ENCODE measurements around the gene ATN1. TPM values are rescaled to one million over a fixed set of nuclear protein-coding genes. Genes with fewer than 3 reads are reported as not detected.

ATN1 gene
- total RNA-seq, 4 donors from 2014 or later, result 41.3 to 136 (median 71.6) TPM

GRCh38 chr12:6890789-6891645, 36.7 kb upstream of the ATN1 start:
- no peak for TF ChIP-seq CTCF (IDR thresholded peaks at IDR 0.05; ENCODE audit: low read depth)

DNA sequence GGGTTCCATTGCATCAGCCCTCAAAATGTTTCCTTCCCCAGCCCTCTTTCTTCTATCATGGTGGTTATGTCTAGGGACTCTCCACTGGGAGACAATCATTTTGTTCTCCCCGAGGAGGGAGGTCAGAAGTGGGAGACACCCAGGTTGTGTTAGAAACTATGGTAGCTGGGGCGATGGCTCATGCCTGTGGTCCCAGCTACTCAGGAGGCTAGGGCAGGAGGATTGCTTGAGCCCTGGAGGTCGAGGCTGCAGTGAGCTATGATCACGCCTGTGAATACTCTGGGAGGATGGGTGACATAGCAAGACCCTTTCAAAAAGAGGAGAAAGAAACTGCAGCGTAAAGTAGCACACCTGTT, 36.1 kb upstream of the ATN1 start:
- no peak for TF ChIP-seq CTCF (IDR thresholded peaks at IDR 0.05; ENCODE audit: low read depth)

DNA sequence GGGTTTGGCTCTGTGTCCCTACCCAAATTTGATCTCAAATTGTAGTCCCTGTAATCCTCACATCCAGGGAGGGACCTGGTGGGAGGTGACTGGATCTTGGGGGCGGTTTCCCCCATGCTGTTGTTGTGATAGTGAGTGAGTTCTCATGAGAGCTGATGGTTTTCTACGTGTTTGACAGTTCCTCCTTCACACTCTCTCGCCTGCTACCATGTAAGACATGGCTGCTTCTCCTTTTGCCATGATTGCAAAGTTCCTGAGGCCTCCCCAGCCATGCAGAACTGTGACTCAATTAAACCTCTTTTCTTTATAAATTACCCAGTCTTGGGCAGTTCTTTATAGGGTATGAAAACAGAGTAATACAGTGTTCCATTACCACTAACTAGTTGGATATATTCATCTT, 33.4 kb upstream of the ATN1 start:
- TF ChIP-seq CTCF (IDR thresholded peaks at IDR 0.05; ENCODE audit: low read depth), result no peak

- TF ChIP-seq CTCF (IDR thresholded peaks at IDR 0.05; ENCODE audit: low read depth), result no peak
Measured at GRCh38 chr12:6896846-6897435, 30.8 kb upstream of the ATN1 start.

DNA sequence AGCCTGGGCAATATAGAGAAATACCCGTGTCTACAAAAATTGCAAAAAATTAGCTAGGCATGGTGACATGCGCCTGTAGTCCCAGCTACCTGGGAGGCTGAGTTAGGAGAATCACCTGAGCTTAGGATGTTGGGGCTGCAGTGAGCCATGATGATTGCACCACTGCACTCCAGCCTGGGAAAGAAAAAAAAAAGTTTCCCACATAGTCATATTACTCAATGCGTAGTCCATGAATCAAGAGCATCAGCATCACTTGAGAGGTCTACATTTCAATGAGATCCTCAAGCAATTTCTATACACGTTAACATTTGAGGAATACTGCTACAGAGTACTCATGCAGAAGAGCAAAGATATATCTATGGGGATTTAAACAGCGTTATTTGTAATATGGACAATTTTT, 28.3 kb upstream of the ATN1 start:
- no peak for TF ChIP-seq CTCF (IDR thresholded peaks at IDR 0.05; ENCODE audit: low read depth)

- no peak for TF ChIP-seq CTCF (IDR thresholded peaks at IDR 0.05; ENCODE audit: low read depth)
Measured at GRCh38 chr12:6899837-6900519, 27.8 kb upstream of the ATN1 start.

- no peak for TF ChIP-seq CTCF (IDR thresholded peaks at IDR 0.05; ENCODE audit: low read depth)
Measured at GRCh38 chr12:6902448-6902847, 25.3 kb upstream of the ATN1 start.

Data from subcutaneous adipose tissue (tissue), 4 donors.